GM12891 (cell line): Measurements from ENCODE around the gene UIMC1.

Experiments used
- POLR2A ChIP-seq: IDR thresholded peaks from 2 replicates; pipeline ENCODE4 v1.6.1; 2011; ENCODE audit warnings: low read depth, low read length, control low read depth
- POLR2AphosphoS5 ChIP-seq: IDR thresholded peaks from 2 replicates; pipeline ENCODE4 v1.6.1; 2011; ENCODE audit warnings: low read depth, low read length, control low read depth
- TAF1 ChIP-seq: IDR thresholded peaks from 2 replicates; pipeline ENCODE4 v1.6.1; 2011; ENCODE audit warnings: low read depth, low read length, control low read depth

DNA sequence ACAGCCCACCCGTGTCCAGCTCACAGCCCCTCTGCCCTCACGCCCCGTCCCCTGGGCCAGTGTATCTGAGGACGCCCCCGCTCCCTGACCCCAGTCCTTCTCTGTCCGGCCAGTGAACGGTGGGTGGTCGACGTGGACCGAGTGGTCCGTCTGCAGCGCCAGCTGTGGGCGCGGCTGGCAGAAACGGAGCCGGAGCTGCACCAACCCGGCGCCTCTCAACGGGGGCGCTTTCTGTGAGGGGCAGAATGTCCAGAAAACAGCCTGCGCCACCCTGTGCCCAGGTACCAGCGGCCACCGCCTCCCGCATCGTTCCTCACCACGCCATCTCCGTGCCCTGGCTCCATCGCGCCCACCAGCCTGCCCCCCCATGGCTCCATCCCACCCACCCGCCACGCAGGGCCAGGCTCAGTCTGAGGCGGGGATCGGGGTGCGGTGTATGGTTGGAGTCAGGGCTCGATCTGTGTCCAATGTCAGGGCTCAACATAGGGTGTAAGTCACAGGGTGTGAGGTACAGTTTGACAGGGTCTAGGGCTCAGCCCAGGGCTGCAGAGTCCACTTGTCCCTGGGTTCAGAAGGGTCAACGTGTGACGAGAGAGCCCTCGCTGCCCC lies 137.0 kb downstream of the UIMC1 start:
- TF ChIP-seq POLR2AphosphoS5, result no peak
- no peak for TF ChIP-seq POLR2A
- TF ChIP-seq TAF1, result no peak
